HG03571 (cell line): ENCODE measurements around the gene COA8.

Source experiments
- ATAC-seq: cut with Tn5 transposase; IDR thresholded peaks from one replicate; pipeline ENCODE4 v1.9.1; 2021; ENCODE audit not compliant: unreplicated experiment

COA8 gene

DNA sequence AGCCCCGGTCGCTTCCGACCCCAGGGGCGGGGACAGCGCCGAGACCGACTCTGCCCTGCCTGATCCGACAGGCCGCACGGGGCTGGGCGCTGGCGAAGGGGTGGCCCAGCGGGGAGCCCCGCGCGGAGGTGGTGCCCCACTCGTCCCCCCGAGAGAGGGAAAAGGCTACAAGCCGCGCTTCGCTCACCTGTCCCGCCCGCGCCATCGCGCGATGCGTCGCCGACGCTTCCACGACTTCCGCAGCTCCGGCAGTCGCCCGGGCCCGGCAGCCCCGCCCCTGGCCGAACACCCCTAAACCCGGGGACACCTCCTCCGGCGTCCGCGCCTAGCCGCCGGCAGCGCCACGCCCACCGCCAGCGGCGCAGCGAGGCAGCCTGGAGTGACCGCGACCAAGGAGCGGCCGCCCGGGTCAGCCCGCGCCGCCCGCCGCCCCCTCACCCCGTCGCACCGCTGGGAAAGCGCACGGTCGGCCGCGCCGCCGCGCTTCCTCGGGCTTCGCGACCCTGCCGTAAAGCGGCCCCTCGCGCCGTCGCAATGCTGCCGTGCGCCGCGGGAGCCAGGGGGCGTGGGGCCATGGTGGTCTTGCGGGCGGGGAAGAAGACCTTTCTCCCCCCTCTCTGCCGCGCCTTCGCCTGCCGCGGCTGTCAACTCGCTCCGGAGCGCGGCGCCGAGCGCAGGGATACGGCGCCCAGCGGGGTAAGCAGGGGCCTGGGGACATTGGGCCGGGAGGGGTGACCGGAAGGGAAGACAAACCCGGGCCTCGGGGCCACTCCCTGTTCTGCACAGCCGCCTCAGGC is at the start of gene COA8, which contains the start of gene BAG5:
Gene COA8, plus strand, starts transcription at position 532 of the 797 bp plus-strand sequence. Its CDS starts 42 bp downstream, at position 574.
Gene BAG5, minus strand, starts transcription at position 229 of the 797 bp plus-strand sequence. CDS start 1,493 bp downstream, outside the sequence.
- ATAC-seq = peak; percentile 71

GRCh38 chr14:103514596-103515421 is 48.0 kb upstream of the COA8 start:
- ATAC-seq = no peak

DNA sequence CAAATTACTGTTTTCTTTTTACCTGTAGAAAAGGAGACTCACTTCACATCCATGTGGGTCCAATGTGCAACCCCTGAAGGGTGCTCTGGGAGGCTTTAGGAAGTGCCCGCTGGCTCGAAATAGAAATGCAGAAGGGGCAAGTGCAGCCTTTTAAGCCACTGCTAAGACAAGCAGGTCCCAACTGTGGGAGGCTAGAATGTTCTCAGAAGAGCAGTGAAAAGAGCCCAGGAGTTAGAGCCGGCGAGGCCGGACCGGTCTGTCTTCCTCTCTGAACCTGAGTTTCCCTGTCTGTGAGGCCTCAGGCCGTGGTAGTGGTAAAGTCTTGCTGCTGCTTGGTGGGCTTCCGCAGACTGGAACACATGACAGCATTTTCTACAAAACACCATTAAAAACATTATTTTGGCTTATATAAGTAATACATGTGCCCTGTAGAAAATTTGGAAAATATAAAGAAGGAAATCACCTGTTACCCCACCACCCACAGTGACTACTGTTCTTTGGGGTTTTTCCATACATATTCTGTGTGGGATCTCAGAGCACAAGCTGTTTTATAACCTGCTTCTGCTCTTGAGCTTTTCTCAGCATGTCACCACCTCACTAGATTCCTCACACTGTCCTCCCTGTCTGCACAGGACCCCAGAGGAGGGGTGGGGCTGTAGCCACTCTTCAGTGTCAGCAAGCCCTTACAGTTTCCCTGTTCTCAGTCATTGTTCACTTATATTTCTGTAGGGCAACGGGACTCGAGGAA is 46.2 kb upstream of the COA8 start:
- no peak for ATAC-seq

DNA sequence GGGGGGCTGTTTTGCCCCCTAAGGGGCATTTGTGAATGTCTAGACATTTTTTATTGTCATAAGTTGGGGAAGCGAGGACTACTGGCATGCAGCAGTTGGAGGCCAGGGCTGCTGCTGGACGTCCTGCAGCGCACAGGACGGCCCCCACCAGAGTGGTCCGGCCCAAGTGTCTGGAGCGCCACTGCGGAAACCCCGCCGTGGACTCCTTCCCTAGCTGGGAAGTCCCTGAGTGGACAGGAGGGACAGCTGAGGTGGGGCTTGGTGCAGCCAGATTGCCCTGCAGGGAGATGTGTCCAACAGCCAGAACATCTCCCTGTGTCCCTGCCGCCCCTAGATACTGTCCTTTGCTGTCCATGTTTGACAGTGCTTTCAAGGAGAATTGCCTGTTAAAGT is 45.6 kb upstream of the COA8 start:
- no peak for ATAC-seq

DNA sequence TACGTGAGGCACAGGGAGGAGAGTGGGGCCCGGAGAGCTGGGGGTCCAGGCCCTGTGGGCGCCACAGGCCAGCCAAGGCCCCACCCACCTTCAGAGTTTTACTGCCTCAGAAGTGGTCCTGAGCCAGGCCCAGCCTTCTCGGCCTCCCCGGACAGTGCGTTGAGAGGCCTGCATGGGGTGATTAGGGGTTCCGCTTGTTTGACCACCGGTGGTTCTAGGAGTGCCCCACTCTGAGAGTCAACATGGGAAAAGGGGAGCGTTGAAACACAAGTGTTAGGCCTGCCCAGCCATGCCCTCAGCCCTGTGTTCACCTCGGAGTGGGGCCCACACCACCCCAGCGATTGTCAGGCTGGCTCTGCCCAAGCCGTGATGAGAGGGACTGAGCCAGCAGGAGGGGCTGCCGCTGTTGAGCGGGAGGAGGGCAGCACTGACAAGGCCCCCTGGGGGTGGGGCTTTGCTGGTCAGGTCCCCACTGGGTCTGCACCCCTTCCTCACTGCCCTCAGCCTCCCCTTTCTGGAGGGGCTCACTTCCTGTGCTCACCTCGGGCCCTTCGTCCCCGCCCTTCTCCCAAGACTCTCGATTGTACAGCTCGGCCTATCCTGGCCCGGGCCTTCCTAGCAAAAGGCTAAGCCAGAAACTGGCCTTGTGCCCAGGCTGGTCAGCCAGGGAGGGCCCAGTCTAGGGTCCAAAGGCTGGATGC is 44.9 kb upstream of the COA8 start:
- no peak for ATAC-seq

DNA sequence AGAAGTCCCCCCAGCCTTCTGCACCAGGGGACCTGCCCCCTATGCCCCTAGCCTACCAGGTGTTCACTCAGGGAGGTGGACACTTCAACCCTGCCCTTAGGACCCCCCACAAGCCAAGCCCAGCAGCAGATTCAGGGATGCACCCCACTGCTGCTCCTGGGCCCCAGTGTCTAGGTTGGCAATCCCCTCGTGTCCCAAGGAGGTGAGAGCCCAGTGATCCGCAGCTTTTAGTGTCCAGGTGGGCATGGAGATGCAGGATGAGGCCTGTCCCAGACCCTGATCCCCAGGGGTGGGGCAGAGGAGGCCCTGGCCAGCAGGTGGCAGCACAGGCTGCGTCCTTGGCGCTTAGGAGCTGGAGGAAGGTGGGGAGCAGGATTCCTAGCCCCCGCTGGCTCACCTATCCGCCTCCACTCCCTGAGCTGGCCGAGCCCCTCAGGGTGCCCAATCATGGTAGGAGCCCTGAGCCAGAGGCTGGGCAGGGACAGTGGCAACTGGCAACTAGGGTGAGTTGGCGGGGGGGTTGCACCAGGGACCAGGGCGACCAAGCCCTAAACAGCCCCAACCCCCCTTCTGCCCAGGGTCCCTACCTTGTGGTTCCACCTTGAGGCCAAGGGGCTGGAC is 44.2 kb upstream of the COA8 start:
- no peak for ATAC-seq

- no peak for ATAC-seq
These were observed 43.5 kb upstream of the COA8 start for GRCh38 chr14:103519043-103519836.

- no peak for ATAC-seq
These were observed 42.9 kb upstream of the COA8 start for GRCh38 chr14:103519837-103520212.

GRCh38 chr14:103520269-103520656 is 42.5 kb upstream of the COA8 start:
- no peak for ATAC-seq

DNA sequence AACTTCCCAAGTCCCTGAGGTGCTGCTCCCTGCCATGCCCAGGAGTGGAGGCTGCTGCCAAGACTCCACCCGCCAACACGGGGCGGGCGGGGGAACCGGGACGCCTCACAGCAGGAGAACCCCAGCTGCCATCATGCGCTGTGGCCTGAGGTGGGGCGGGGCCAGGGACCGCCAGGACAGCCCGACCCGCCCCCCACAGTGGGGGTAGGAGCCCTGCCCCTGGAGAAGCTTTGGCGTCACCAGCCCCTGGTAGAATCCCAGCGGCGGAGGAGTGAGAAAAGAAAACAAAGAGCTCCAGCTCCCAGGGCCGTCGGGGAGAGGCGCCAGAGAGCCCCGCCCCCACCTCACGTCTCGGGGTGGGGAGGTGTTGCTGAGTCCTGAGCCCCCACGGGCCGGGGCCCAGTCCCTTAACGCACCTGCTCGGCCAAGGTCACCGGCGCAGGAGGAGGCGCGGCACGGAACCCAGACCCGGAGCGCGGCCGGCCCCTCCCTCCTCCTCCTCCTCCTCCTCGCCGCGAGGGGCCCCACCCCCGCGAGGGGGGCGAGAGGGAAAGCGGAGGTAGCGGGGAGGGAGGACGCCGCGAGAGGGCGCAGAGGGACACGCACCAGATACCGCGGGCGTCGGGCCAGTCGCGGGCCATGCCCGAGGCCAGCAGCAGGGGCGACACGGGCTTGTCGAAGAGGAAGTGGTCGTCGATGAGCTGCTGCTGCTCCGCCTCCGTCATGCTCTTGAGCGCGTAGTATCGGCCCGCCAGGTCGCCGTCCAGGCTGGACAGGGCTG is 41.9 kb upstream of the COA8 start:
- no peak for ATAC-seq

GRCh38 chr14:103521438-103521950 is 41.3 kb upstream of the COA8 start:
- ATAC-seq = no peak

- ATAC-seq = no peak
These were observed 40.7 kb upstream of the COA8 start for GRCh38 chr14:103521951-103522563.

- ATAC-seq = no peak
These were observed 39.8 kb upstream of the COA8 start, which contains the start of gene CKB for GRCh38 chr14:103522649-103523574. Gene CKB (minus strand): TSS chr14:103522830. CDS start chr14:103522493, 337 bp downstream.

DNA sequence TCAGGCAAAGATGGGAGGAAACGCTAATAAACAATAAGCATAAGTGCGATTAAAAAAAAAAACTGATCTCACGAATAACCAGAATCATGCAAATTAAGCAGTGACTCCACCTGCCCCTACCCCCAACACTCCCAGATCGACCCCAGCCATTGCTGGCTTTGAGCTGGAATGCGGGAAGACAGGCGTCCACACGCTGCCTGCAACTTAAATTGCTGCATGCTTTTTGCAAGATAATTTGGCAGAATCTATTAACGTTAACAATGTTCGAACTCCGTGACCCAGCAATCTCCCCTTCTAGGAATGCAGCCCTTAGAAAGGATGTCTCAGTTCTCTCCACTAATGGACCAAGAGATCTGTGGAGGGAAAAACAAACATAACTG is 39.2 kb upstream of the COA8 start:
- no peak for ATAC-seq

DNA sequence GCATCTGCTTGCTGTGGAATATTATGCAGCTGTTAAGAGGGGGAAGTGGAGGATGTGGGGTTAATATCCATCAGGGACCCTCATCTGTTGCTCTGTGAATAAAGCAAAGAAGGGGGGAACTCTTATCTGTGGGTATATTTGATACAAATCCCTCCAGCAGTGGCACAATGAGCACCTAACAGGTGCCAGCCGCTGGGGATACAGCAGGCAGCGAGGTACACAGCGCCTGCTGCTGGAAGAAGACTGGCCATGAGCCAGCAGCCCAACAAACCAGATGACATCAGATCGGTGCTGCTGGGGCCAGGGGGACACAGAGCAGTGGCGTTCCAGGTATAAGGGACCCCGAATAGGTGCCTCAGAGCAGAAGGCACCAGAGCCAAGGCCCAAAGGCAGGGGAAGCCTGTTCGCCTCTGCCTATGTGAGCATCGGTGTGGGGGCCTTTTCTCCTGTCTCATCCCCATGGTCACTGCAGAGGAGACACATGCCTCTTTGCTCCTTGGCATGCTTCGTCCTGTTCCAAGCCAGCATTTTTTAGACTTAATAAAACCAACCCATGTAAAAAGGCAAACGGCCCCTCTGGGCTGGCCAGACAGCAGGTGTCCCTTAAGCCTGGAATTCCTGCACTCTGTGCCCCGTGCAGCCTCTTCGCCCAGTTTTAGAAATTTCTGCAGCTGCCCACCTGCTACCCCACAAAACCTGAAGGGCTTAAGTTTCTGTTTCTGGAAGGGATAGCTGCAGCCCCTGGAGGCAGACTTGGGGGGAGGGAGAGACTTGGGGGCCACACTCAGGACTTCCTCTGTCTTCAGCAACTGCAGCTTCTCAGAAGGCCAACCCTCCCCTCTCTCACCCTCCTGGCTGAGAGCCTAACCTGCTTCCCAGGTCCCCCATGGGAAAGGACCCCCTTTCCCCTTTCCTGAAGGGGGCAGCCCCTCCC is 38.5 kb upstream of the COA8 start:
- ATAC-seq = no peak
